HL-60/S4 treated with phorbol 12-myristate 13-acetate at 8.2 ng/mL for 4 days and 3 days (cell line): ENCODE results near the gene USP33.
"Not testable (repeated sequence)": the region's sequence is repeated elsewhere in the genome, so short reads cannot be mapped to it uniquely, and the experiment has no call there.

Experiments used
- in situ Hi-C: fragments of 300-500 bp; cut with MboI; formaldehyde crosslinking; loops from 2 replicates; pipeline ENCODE4 v1.15.0; 2022; ENCODE audit warnings: low sequenced_read_pairs

Gene USP33

DNA sequence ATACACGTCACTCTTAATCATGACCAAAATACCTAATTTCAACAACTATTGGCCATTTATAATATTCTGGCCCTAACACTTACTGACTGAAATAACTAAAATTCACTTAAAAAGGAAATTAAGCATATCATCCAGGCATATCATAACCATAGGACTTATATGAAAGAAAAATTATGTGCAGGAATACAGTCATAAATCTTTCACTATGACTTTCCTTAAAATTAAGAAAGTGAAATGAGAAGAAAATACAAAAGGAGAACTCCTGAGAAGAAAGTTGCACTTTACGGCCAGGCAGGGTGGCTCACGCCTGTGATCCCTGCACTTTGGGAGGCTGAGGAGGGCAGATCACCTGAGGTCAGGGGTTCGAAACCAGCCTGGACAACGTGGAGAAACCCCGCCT, 86.6 kb downstream of the USP33 start:
- in situ Hi-C loops: no loop called here

DNA sequence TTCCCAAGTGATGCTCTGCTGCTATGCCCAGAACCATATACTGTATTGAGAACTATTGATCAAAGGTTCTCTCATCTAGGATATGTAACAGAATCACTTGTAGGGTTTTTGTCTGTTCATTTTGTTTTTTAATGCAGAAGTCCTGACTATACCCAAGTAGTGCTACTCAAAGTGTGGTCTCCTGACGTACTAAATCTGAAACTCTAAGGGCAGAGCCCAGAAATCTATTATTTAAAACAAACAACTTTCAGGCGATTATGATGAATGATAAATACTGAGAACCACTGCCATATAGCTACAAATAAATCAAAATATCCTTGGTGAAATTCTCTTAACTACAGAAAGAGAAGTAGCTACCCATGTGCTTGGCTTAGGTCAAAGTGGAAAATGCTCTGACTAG, 87.3 kb downstream of the USP33 start:
- in situ Hi-C loops: no loop called here

DNA sequence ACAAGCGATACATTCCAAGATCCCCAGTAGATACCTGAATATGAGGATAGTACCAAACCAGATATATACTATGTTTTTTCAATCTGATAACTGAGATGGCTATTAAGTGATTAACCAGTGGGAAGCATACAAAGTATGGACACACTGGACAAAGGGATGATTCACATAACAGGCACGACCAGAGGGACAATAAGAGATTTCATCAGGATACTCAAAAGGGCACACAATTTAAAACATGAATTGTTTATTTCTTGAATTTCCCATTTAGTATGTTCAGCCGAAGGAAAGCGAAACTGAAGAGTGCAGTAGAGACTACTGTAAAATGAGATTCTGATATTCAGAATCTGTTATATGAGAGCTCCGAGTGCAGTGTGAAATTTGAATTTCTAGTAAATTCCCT, 87.8 kb downstream of the USP33 start:
- in situ Hi-C loops: no loop called here

DNA sequence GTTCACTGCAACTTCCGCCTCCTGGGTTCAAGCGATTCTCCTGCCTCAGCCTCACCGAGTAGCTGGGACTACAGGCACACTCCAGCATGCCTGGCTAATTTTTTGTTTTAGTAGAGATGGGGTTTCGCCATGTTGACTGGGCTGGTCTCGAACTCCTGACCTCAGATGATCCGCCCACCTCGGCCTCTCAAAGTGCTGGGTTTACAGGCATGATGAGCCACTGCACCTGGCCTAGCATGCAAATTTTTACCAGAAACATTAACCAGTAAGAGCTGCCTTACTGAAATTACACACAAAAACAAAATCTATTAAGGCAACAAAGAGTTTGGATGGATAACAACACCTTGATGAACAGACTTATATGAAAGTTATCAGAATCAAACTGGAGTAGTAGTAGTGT, 89.3 kb downstream of the USP33 start:
- in situ Hi-C loops: no loop called here

DNA sequence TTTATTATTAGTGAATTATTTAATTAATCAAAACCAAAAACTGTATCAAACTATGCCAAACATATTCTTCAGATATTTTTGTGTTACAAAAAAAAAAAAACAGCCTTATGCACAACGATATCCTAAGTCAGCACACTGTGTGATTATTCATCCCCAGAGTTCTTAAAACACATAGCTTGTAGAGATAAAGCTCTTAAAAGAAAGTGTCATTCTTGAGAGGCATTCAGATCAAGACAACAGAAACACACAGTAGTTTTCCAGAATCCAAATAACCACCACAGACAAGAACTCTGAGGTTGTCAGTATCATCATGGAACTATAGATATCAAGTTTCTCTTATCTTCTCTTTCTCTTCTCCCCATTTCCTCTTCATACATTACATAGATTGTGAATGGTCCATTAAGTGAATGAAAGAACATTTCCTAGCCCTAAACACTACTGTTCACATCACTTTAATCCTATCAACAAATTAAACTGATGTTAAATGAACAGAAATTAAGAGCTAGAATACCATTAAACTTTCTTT, 90.7 kb downstream of the USP33 start:
- in situ Hi-C loops: no loop called here

DNA sequence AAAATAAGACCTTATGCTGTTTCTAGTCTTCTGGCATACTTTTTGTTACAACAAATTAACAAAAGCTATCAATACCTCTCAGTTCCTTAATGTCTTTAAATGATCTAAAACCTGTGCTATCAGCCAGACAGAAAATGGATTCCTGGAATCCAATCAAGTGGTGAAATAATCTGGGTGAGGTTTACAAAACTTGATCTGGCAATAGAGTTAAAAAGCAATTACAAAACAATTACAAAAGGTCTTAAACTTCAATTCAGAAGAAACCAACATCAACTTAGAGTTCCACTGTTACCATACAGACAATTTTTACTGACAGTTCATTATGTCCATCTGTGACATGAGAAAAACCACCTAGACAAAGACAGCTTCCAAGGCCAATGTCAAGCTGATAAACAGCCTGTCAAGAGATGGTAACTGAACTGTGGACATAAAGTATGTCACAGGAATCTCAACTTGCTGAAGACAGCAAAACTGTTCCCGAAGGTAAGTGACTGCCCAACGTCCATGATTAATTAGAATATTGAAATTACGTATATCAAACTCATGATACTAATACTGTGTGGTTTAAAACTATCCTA, 94.6 kb downstream of the USP33 start:
- in situ Hi-C loops: no loop called here

DNA sequence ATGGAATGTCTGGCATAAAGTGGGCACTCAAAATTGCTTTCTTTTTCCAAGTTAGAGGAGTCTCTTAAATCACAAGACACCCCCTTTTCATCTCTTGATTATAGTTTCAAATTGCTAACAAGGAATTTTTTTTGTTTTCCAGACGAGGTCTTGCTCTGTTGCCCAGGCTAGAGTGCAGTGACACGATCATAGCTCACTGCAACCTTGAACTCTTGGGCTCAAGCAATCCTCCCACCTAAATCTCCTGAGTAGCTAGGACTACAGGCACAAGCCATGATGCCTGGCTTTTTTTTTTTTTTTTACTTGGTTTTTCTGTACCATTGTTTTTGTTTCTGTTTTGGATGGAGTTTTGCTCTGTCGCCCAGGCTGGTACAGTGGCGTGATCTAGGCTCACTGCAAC, 98.0 kb downstream of the USP33 start:
- in situ Hi-C loops: no loop called here

DNA sequence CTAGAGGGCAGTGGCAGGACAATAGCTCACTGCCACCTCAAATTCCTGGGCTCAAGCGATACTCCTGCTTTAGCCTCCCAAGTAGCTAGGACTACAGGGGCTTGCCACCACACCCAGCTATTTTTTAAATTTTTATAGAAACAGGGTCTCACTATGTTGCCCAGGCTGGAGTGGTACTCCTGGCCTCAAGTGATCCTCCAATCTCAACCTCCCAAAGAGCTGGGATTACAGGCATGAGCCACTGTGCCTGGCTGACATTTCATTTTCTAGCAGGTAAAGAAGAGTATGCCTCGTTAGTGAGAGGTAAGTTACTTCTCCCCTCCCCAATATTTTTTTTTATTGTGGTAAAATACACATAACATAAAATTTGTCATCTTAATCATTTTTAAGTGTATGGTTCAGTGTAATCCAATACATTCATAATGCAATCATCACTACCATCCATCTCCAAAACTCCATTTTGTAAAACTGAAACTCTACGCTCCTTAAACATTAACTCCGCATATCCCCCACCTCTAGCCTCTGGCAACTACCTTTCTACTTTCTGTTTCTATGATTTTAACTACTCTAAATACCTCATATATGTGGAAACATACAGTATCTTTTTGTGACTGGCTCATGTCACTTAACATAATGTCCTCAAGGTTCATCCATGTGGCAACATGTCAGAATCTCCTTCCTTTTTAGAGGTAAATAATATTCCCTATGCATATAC, 99.6 kb downstream of the USP33 start:
- in situ Hi-C loops: no loop called here

DNA sequence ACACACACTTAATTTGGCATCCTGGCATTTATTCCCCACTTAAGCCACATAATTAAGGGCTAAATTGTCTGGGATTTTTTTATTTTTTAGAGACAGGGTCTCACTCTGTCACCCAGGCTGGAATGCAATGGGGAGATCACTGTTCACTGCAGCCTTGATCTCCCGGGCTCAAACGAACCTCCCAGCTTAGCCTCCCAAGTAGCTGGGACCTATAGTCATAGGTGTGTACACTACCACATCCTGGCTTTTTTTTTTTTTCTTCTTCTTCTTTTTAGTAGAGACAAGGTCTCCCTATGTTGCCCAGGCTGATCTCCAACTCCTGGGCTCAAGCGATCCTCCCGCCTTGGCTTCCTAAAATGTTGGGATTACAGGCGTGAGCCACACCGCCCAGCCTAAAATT, 101.4 kb downstream of the USP33 start:
- in situ Hi-C loops: no loop called here

DNA sequence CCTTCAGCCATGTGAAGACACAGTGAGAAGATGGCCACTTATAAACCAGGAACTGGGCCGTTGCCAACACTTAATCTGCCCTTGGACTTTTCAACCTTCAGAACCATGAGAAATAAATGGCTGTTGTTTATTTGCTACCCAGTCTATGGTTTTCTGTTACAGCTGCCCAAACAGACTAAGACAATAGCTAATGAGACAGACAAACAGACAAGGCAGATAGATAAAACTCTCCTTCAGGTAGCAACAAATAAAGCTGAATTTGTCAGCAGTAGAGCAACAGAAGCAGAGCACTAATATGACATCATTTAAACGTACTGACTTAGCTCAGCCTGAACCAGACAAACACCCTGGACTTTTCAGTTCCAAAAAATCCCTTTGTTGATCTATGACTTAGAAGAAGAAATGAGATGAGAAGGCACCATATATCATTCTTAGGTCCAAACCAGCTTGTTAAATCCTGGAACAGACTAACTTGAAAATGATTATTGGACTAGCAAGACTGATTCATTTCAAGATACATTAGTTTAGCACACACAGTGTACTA, 104.1 kb downstream of the USP33 start:
- in situ Hi-C loops: no loop called here

DNA sequence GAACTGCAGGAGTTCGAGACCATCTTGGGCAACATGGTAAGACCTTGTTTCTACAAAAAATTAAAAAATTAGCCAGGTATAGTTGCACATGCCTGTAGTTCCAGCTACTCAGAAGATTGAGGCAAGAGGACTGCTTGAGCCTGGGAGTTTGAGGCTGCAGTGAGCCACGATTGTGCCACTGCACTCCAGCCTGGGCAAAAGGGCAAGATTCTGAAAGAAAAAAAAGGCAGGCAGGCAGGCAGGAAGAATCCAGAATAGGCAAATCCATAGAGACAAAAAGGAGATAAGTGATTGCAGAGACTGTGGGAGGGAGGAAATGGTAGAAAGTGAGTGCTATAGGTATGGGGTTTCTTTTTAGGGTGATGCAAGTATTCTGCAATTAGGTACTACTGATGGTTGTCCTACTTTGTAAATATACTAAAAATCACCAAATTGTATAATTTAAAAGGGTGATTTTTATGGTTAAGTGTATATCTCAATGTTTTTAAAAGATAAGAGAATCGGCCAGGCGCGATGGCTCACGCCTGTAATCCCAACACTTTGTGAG, 106.6 kb downstream of the USP33 start:
- in situ Hi-C loops: no loop called here

DNA sequence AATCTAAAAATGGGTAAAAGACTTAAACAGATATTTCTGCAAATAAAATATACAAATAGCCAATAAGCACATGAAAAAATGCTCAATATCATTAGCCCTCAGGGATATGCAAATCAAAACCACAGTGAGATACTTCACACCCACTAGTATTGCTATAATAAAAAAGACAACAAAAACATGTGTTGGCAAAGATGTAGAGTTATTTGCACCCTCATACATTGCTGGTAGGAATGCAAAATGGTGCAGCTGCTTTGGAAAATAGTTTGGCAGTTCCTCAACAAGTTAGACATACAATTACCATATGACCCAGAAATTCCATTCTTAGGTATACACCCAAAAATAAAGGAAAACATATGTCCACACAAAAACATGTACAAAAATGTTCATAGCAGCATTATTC, 107.4 kb downstream of the USP33 start:
- in situ Hi-C loops: no loop called here

DNA sequence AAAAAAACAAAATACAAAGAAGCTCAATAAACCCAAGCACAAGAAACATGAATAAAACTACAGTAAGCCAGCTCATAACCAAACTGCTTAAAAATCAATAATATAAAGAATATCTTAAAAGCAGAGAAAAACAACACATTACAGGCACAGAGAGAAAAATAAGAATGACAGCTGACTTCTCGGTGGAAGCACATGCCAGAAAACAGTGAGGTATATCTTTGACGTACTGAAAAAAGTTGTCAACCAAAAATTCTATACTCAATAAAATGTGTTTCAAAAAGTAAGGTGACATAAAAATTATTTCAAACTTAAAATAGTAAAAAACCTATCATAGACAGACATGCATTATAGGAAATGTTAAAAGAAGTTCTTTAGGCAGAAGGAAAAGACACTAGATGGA, 110.5 kb downstream of the USP33 start:
- in situ Hi-C loops: no loop called here

DNA sequence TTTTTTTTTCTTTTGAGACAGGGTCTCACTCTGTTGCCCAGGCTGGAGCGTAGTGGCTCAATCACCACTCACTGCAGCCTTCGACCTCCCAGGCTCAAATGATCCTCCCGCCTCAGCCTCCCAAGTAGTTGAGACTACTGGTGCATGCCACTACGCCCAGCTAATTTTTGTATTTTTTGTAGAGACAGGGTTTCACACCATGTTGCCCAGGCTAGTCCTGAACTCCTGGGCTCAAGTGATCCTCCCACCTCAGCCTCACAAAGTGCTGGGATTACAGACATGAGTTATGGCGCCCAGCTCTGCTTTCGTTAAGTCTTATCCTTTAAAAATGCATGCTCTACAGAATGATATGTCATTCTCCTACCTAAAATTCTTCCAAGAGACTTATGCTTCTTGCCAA, 113.4 kb downstream of the USP33 start:
- in situ Hi-C loops: not testable (repeated sequence)
